Measurements from ENCODE around the gene CTIF. TPM values are rescaled to one million over a fixed set of nuclear protein-coding genes. Genes with fewer than 3 reads are reported as not detected.

The CTIF gene
- total RNA-seq, 1 donor from 2014 or later: 15.0 TPM

- FAIRE-seq (no peak), DNase-seq (ENCODE audit: low read depth) (no peak)
- H3K4me3 ChIP-seq (ENCODE audit: low read depth, low read length): no peak overlapping the region
- no peaks in the 10 kb centered on the region for H3K27me3 ChIP-seq (ENCODE audit: control insufficient read depth, insufficient read depth, low read length)
- no peak for TF ChIP-seq CTCF (IDR thresholded peaks at IDR 0.05; ENCODE audit: insufficient read depth, low read length, severe bottlenecking)
- H3K36me3 ChIP-seq (ENCODE audit: control insufficient read depth, insufficient read depth, low read length): peaks cover 6% of the 10 kb centered on the region
Measured at GRCh38 chr18:48575301-48575657, 36.4 kb downstream of the CTIF start.

DNA sequence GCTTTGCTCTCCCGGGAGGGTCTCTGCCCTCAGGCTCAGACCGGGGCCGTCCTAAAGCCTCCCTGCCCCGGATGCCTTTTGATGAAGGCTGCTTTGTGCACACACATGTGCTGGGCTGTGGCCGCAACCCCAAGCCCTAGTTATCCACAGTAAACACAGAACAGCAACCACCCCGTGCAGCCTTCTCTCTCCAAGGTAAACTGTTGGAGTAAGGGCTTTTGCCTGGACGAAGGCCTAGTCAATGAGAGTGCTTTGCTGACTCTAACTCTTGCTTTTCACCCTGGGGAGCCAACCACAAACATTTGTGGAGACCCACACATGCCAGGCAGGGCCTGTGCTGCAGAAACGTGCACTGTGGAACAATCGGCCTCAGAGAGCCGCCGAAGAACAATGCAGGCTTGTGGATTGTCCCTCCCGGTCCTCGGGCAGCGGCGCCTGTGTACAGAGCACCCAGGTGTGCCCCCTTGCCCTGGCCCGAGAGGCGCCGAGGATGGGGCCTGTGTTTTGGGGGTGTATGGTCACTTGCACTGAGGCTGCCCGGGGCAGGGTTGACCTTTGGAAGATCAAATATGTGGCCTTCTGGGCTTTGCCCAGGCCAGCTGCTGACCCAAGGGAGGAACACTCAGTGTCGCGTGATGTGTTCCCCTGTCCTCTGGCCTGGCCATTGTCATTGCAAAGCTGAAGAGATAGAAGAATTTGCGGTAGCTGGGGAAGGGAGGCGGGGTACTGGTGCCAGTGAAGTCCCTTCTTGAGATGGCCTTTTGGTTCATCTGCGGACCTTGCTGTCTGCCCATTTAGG, 37.0 kb downstream of the CTIF start:
- Histone ChIP-seq H3K4me3 (ENCODE audit: low read depth, low read length) (no peak overlapping the region), H3K27me3 (ENCODE audit: control insufficient read depth, insufficient read depth, low read length) (no peaks in the 10 kb centered on the region), H3K36me3 (ENCODE audit: control insufficient read depth, insufficient read depth, low read length) (peaks cover 6% of the 10 kb centered on the region)
- DNase-seq (ENCODE audit: low read depth) (no peak), FAIRE-seq (no peak)
- TF ChIP-seq CTCF (IDR thresholded peaks at IDR 0.05; ENCODE audit: insufficient read depth, low read length, severe bottlenecking): no peak

- TF ChIP-seq CTCF (IDR thresholded peaks at IDR 0.05; ENCODE audit: insufficient read depth, low read length, severe bottlenecking): no peak
- Histone ChIP-seq H3K4me3 (ENCODE audit: low read depth, low read length) (no peak overlapping the region), H3K36me3 (ENCODE audit: control insufficient read depth, insufficient read depth, low read length) (peaks cover 6% of the 10 kb centered on the region), H3K27me3 (ENCODE audit: control insufficient read depth, insufficient read depth, low read length) (no peaks in the 10 kb centered on the region)
- FAIRE-seq (no peak), DNase-seq (ENCODE audit: low read depth) (no peak)
Measured at GRCh38 chr18:48576457-48576771, 37.6 kb downstream of the CTIF start.

DNA sequence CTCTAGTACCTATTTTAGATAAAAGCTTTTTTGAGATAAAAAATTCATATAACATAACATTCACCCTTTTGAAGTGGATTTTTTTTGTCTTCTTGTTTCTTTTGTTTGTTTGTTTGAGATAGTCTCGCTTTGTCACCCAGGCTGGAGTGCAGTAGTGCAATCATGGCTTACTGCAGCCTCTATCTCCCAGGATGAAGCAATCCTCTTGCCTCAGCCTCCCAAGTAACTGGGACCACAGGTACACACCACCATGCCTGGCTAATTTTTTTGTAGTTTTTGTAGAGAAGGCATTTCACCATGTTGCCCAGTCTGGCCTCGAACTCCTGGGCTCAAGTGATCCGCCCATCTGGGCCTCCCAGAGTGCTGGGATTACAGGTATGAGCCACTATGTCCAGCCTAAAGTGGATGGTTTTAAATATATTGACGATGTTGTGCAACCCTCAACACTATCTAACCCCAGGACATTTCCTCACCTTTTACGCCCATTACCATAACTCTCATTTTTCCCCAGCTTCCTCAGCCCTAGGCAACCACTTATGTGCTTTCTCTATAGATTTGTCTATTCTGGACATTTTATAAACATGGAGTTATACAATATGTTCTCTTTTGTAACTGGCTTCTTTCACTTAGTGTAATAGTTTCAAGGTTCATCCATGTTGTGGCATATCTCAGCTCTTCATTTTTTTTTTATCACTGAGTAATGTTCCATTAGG, 38.8 kb downstream of the CTIF start:
- TF ChIP-seq CTCF (IDR thresholded peaks at IDR 0.05; ENCODE audit: insufficient read depth, low read length, severe bottlenecking): no peak
- no peak for FAIRE-seq
- no peak overlapping the region for H3K4me3 ChIP-seq (ENCODE audit: low read depth, low read length)
- no peak for DNase-seq (ENCODE audit: low read depth)
- no peaks in the 10 kb centered on the region for H3K27me3 ChIP-seq (ENCODE audit: control insufficient read depth, insufficient read depth, low read length)
- peaks cover 6% of the 10 kb centered on the region for H3K36me3 ChIP-seq (ENCODE audit: control insufficient read depth, insufficient read depth, low read length)

DNA sequence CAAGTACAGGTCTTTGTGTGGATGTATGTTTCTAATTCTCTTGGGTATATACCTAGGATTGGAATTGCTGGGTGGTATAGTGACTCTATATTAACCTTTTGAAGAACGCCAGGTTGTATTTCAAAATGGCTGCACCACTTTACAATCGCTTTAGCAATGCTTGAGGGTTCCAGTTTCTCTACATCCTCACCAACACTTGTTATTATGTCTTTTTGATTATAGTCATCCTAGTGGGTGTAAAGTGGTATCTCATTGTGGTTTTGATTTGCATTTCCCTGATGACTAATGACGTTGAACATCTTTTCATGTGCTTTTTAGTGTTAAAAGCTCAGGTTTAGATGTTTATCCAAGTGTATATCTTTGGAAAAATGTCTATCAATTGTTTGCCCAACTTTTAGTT, 39.5 kb downstream of the CTIF start:
- H3K27me3 ChIP-seq (ENCODE audit: control insufficient read depth, insufficient read depth, low read length): no peaks in the 10 kb centered on the region
- no peak overlapping the region for H3K4me3 ChIP-seq (ENCODE audit: low read depth, low read length)
- DNase-seq (ENCODE audit: low read depth) (no peak), FAIRE-seq (no peak)
- TF ChIP-seq CTCF (IDR thresholded peaks at IDR 0.05; ENCODE audit: insufficient read depth, low read length, severe bottlenecking): no peak
- H3K36me3 ChIP-seq (ENCODE audit: control insufficient read depth, insufficient read depth, low read length): peaks cover 8% of the 10 kb centered on the region
